Measurements from ENCODE around the gene SELENOV. TPM values are rescaled to one million over a fixed set of nuclear protein-coding genes. Genes with fewer than 3 reads are reported as not detected.

SELENOV gene
- total and polyA plus RNA-seq, 9 of the 15 experiments (the other 6 are each of a cell fraction or from before 2014, with no cell fraction given): 0.04 to 0.09 (median 0.06) TPM; not detected in 4

GRCh38 chr19:39497996-39498797, 16.7 kb upstream of the SELENOV start (continued):
- TF ChIP-seq PRDM10 (IDR thresholded peaks at IDR 0.05; ENCODE audit: partially characterized antibody) (no peak), SLC30A9 (CRISPR knock-in tag; IDR thresholded peaks at IDR 0.05) (no peak), ETS1 (conservative IDR thresholded peaks at IDR 0.05; ENCODE audit: control insufficient read depth, low read depth, low read length) (no peak), MEIS2 (IDR thresholded peaks at IDR 0.05; ENCODE audit: partially characterized antibody) (peak; percentile 67), RFX5 (IDR thresholded peaks at IDR 0.05; ENCODE audit: low read depth, low read length) (no peak), CCAR2 (IDR thresholded peaks at IDR 0.05; ENCODE audit: low read depth, low read length) (no peak), ZNF696 (CRISPR knock-in tag; conservative IDR thresholded peaks at IDR 0.05) (no peak), E2F4 (CRISPR knock-in tag; IDR thresholded peaks at IDR 0.05; ENCODE audit: low read depth) (no peak), ZC3H4 (CRISPR knock-in tag; IDR thresholded peaks at IDR 0.05; ENCODE audit: borderline replicate concordance) (no peak)
- TF ChIP-seq, protein P1, sequence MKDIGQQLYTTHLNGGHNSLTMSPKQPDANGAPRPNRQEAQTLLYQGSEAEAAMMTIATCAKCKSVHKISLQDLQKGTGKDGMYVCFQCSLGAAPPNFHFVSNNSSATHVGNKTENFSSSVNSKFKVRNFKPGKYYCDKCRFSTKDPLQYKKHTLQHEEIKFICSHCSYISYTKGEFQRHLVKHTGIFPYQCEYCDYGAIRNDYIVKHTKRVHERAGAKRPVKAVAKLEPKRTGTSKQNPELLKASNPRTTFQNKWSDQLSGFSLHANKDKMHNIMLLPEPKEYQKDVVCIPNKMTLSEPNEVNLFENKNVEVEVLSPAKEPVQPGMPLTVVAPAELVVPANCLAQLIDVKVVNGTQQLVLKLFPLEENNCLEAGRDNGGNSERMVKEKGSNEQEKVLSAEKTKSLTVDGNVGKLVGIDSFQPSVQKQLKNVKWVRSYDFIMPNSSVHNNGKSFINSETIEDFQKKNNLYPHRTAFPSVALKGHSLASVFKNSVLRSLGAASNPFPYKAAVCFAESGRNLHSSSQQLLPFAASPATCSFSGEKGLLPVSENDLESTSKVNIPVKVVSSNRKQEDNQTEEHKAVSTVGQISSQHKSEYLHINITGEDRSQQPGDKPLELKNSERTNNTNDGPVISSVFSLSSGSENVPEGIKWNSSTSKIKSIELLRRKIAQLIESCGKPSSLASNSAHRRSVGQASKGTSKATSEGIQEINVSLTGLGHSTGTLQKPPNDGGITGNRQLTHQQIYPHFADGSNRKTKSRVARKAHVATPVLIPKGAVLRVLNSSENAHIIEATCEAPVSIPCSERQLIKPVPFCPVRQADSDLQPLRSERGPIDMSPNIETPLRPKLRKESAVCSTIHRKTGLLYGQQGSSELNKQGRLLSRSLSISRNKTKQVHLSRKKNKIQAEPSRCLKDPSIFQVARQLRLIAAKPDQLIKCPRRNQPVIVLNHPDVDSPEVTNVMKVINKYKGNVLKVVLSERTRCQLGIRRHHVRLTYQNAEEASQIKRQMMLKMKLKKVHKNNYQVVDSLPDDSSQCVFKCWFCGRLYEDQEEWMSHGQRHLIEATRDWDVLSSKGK (CRISPR knock-in tag; IDR thresholded peaks at IDR 0.05): no peak
- TF ChIP-seq, protein P2, sequence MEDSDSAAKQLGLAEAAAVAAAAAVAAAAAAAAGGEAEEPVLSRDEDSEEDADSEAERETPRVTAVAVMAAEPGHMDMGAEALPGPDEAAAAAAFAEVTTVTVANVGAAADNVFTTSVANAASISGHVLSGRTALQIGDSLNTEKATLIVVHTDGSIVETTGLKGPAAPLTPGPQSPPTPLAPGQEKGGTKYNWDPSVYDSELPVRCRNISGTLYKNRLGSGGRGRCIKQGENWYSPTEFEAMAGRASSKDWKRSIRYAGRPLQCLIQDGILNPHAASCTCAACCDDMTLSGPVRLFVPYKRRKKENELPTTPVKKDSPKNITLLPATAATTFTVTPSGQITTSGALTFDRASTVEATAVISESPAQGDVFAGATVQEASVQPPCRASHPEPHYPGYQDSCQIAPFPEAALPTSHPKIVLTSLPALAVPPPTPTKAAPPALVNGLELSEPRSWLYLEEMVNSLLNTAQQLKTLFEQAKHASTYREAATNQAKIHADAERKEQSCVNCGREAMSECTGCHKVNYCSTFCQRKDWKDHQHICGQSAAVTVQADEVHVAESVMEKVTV (CRISPR knock-in tag; IDR thresholded peaks at IDR 0.05): no peak; the same call in 1 of the 2 replicates

Data from K562 (cell line).